T-cell (primary cell): ENCODE measurements around the gene TBXT. TPM values are rescaled to one million over a fixed set of nuclear protein-coding genes. Genes with fewer than 3 reads are reported as not detected.
"Not testable (repeated sequence)": the region's sequence is repeated elsewhere in the genome, so short reads cannot be mapped to it uniquely, and the experiment has no call there.

Experiments used
- ATAC-seq, 4 experiments: fragments of 200-7000 bp in 3 of 4; fragments of 150-1000 bp in 1 of 4; cut with Tn5 transposase; replicated peaks in 1 of 4; 1 replicate in 3 of 4; 2 replicates in 1 of 4; pipeline ENCODE4 v1.10.0; 2021; ENCODE audit warnings: moderate library complexity in 3 of 4, mild to moderate bottlenecking in 2 of 4, moderate number of reproducible peaks in 1 of 4
- CTCF ChIA-PET, 2 donors: fragments of 300-600 bp; sonication (Branson Sonifier 250); formaldehyde crosslinking; loops; one replicate each; lab custom pipeline; 2022; ENCODE audit warnings: antibody characterized with exemption in 2 of 2; lab: Charles Lee
- POLR2A ChIA-PET, 2 donors: fragments of 300-600 bp; sonication (Branson Sonifier 250); formaldehyde crosslinking; loops; one replicate each; lab custom pipeline; 2022; ENCODE audit warnings: antibody characterized with exemption in 2 of 2; lab: Charles Lee
- DNase-seq, 35 experiments: peaks; one replicate each; pipeline versions ENCODE4 v3.0.0 to v3.0.0-alpha.2; 2013 to 2023
- H3K27ac ChIP-seq: one replicate; pipeline ENCODE4 v1.5.1; 2013; ENCODE audit warnings: low read length
- H3K27me3 ChIP-seq, 2 experiments: replicated peaks in 1 of 2; 1 replicate in 1 of 2; 2 replicates in 1 of 2; pipeline versions ENCODE4 v1.6.1 to v1.7.0; 2013; ENCODE audit warnings: low read length in 1 of 2, mixed read lengths in 1 of 2; ENCODE audit not compliant: control insufficient read depth in 2 of 2, insufficient read depth in 2 of 2; ENCODE audit errors: extremely low read depth in 1 of 2
- H3K36me3 ChIP-seq, 2 donors: 1 replicate in 1 of 2; 2 replicates in 1 of 2; pipeline versions ENCODE4 v1.6.1 to v1.7.0; 2013; ENCODE audit warnings: low read length in 1 of 2; ENCODE audit not compliant: control insufficient read depth in 2 of 2, insufficient read depth in 1 of 2; ENCODE audit errors: extremely low read depth in 1 of 2
- H3K4me1 ChIP-seq, 2 experiments: 1 replicate in 1 of 2; 2 replicates in 1 of 2; pipeline versions ENCODE4 v1.6.1 to v1.7.0; 2013; ENCODE audit warnings: low read length in 2 of 2, mixed read lengths in 1 of 2; ENCODE audit not compliant: insufficient read depth in 2 of 2, control insufficient read depth in 1 of 2; ENCODE audit errors: extremely low read depth in 1 of 2
- H3K4me3 ChIP-seq, 2 donors: 1 replicate in 1 of 2; 2 replicates in 1 of 2; pipeline versions ENCODE4 v1.5.1 to v1.7.0; 2013; ENCODE audit warnings: mild to moderate bottlenecking in 2 of 2, low read length in 1 of 2, moderate library complexity in 1 of 2; ENCODE audit not compliant: control insufficient read depth in 1 of 2; ENCODE audit errors: extremely low read depth in 1 of 2
- H3K9me3 ChIP-seq: 2 replicates; pipeline ENCODE4 v1.7.0; 2013
- H3K27ac Mint-ChIP-seq, 2 donors: one replicate each; pipeline ENCODE4 v1.8.0; 2020 to 2021; ENCODE audit warnings: mild to moderate bottlenecking in 2 of 2, mixed read lengths in 2 of 2
- H3K27me3 Mint-ChIP-seq, 2 donors: one replicate each; pipeline ENCODE4 v1.8.0; 2021 to 2022; ENCODE audit warnings: mixed read lengths in 2 of 2
- H3K36me3 Mint-ChIP-seq: one replicate; pipeline ENCODE4 v1.8.0; 2021; ENCODE audit warnings: mixed read lengths
- H3K4me1 Mint-ChIP-seq, 3 donors: one replicate each; pipeline ENCODE4 v1.8.0; 2020 to 2022; ENCODE audit warnings: mixed read lengths in 3 of 3, mild to moderate bottlenecking in 1 of 3
- H3K4me3 Mint-ChIP-seq, 3 donors: one replicate each; pipeline ENCODE4 v1.8.0; 2020 to 2022; ENCODE audit warnings: mild to moderate bottlenecking in 3 of 3, mixed read lengths in 3 of 3, moderate library complexity in 3 of 3
- H3K9me3 Mint-ChIP-seq, 3 donors: one replicate each; pipeline ENCODE4 v1.8.0; 2020 to 2022; ENCODE audit warnings: mixed read lengths in 3 of 3
- WGBS: methylation state at CpG from one replicate; pipeline ENCODE4 v1.1.5; 2013; ENCODE audit warnings: missing lambda C conversion rate; ENCODE audit not compliant: insufficient coverage; 5-methylcytosine and 5-hydroxymethylcytosine counted together
- total RNA-seq, 35 experiments: library from RNA in 6 of 35; stranded (reverse) in 6 of 35; fragments of 120-200 nt in 1 of 35; gene quantifications; one replicate each; pipeline versions ENCODE4 v1.2.1 to v1.2.4 and lab custom pipeline; 2013 to 2026

The TBXT gene
- total RNA-seq, 5 donors from 2014 or later (not counting 1 experiment from before 2014, with no cell fraction given), result not detected

DNA sequence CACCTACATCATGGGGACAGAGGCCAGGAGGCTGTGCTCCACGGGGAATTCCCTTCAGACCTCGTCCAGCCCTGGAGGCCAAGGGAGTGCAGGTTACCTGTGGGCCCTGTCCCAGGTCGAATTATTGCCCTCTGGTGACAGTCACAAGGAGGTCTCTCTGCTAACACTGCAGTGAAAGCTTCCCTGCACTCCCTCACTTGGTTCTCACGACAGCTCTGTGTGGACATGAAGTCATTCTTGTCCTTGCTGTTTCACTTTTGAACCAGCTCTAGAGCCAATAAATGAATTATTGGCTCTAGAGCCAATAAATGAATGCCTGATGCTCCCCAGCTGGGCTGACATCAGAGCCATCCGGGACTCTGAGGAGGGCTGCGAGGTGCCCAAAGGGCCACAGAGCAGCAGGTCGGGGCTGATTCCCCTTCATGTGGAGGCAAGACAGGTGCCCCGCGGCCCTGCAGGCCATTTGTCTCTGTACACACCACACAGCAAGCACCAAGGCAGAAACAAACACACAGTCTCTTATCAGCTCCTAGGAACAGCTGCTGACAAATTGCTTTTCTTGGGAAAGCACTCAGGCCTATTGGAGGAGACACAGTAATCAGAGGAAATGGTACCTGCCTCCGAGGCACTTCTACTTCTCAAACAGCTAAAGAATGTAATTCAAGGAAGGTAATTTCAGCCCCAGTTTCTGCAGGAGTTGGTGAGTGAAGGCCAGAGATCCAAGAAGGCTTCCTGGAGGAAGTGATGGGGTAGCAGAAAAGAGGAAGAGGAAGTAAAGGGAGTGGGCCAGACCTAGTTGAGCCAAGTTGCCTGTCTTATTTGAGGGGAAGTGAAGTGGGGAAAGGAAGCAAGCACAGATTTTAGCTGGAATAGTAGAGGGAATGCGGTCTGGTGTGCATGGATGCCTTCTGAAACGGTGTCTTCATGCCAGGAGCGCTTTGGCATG lies 27.5 kb upstream of the TBXT start:
- H3K4me3 Mint-ChIP-seq, result no peak overlapping the region
- H3K4me1 Mint-ChIP-seq, result no peaks in the 10 kb centered on the region
- DNase-seq (no peak), ATAC-seq (no peak)
- 73% methylated on average over 10 of the region's 13 CpGs for WGBS
- ChIA-PET CTCF (no interaction called here), POLR2A (no interaction called here)
- Histone ChIP-seq H3K9me3 (no peaks in the 10 kb centered on the region), H3K4me1 (no peaks in the 10 kb centered on the region), H3K4me3 (no peak overlapping the region), H3K27me3 (peaks cover 0 to 17% of the 10 kb centered on the region in 2 experiments), H3K36me3 (no peaks in the 10 kb centered on the region), H3K27ac (no peak overlapping the region)
- no peaks in the 10 kb centered on the region for H3K36me3 Mint-ChIP-seq
- no peaks in the 10 kb centered on the region for H3K9me3 Mint-ChIP-seq
- peaks cover 0 to 6% of the 10 kb centered on the region in 2 donors for H3K27me3 Mint-ChIP-seq
- H3K27ac Mint-ChIP-seq, result no peak overlapping the region

DNA sequence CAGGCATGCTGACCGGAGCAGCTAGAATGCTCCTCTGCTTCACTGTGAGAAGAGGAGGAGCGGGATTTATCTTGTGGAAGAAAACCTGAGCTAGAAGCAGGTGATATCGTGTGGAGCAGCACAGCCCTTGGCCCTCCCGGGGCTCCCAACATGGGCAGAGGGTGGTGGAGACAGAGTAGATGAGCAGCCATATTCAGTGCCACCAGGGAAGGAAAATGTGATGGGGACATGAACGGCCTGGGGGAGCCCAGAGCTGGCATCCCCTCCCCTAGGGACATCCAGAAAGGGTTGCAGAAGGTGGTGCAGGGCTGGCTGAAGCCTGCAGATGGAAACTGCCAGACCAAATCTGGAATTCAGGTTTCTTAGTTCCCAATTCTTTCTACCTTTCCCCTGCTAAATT lies 24.9 kb upstream of the TBXT start:
- Mint-ChIP-seq H3K4me3 (no peak overlapping the region), H3K36me3 (no peaks in the 10 kb centered on the region), H3K4me1 (no peaks in the 10 kb centered on the region), H3K27ac (no peak overlapping the region), H3K9me3 (no peaks in the 10 kb centered on the region), H3K27me3 (no peaks in the 10 kb centered on the region)
- no peak for ATAC-seq
- ChIA-PET CTCF (interaction anchor here in 1 of 2 donors (0.7 kb wide), 1 partner anchor 25 kb away, joined by 6 read pairs; the partner anchor contains the start of gene TBXT), POLR2A (no interaction called here)
- H3K36me3 ChIP-seq, result no peaks in the 10 kb centered on the region
- no peak overlapping the region for H3K27ac ChIP-seq
- 86% methylated on average over 2 of the region's 5 CpGs for WGBS
- H3K4me1 ChIP-seq, result no peaks in the 10 kb centered on the region
- H3K27me3 ChIP-seq, result peaks cover 0 to 21% of the 10 kb centered on the region in 2 experiments
- no peak for DNase-seq
- H3K9me3 ChIP-seq, result no peaks in the 10 kb centered on the region
- H3K4me3 ChIP-seq, result no peak overlapping the region

GRCh38 chr6:166192136-166192535 lies 24.5 kb upstream of the TBXT start:
- CTCF ChIA-PET, result no interaction called here
- Histone ChIP-seq H3K36me3 (no peaks in the 10 kb centered on the region), H3K27me3 (peaks cover 0 to 16% of the 10 kb centered on the region in 2 experiments), H3K4me3 (no peak overlapping the region), H3K9me3 (no peaks in the 10 kb centered on the region), H3K27ac (no peak overlapping the region), H3K4me1 (no peaks in the 10 kb centered on the region)
- no peak for ATAC-seq
- DNase-seq, result no peak
- Mint-ChIP-seq H3K27me3 (peaks cover 0 to 2% of the 10 kb centered on the region in 2 donors), H3K4me1 (no peaks in the 10 kb centered on the region), H3K36me3 (no peaks in the 10 kb centered on the region), H3K4me3 (no peak overlapping the region), H3K9me3 (peaks cover 0 to 2% (median 1%) of the 10 kb centered on the region in 3 donors), H3K27ac (no peak overlapping the region)
- POLR2A ChIA-PET, result no interaction called here
- 93% methylated on average over 3 of the region's 10 CpGs for WGBS

- no CpG with 5 or more reads among the region's 6 CpGs for WGBS
- H3K36me3 Mint-ChIP-seq, result no peaks in the 10 kb centered on the region
- H3K9me3 ChIP-seq, result no peaks in the 10 kb centered on the region
- DNase-seq (no peak), ATAC-seq (no peak)
- no peaks in the 10 kb centered on the region for H3K36me3 ChIP-seq
- ChIA-PET CTCF (no interaction called here), POLR2A (no interaction called here)
- peaks cover 0 to 7% of the 10 kb centered on the region in 2 experiments for H3K27me3 ChIP-seq
- H3K4me1 Mint-ChIP-seq, result no peaks in the 10 kb centered on the region
- no peaks in the 10 kb centered on the region for H3K4me1 ChIP-seq
- H3K4me3 Mint-ChIP-seq, result no peak overlapping the region
- H3K27ac Mint-ChIP-seq, result no peak overlapping the region
- H3K4me3 ChIP-seq, result no peak overlapping the region
- peaks cover 15 to 18% of the 10 kb centered on the region in 2 donors for H3K27me3 Mint-ChIP-seq
- H3K9me3 Mint-ChIP-seq, result peaks cover 0 to 4% (median 0%) of the 10 kb centered on the region in 3 donors
- no peak overlapping the region for H3K27ac ChIP-seq
Measured at GRCh38 chr6:166179704-166180103, 12.1 kb upstream of the TBXT start.

DNA sequence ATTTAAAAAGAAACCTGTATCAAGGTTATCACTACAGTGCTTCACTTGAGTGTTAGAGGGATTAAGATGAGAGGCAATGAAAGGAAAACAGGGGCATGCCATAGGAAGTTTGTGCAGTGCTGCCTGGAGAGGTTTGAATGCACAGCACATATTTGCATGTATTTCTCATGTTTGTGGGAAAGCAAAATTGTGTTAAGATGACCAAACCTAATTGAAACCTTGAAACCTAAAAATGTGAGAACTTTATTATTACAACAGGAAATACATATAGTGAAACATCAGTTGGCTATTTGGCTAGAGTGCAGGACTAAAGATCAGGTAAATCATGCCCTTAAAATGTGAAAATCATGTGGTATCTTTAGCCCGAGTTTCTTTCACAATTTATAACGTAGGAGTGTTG lies 8.5 kb upstream of the TBXT start:
- ChIA-PET CTCF (no interaction called here), POLR2A (no interaction called here)
- WGBS, result 100% methylated on average over 1 of the region's 2 CpGs
- ATAC-seq (no peak), DNase-seq (no peak)
- no peaks in the 10 kb centered on the region for H3K9me3 ChIP-seq
- H3K27ac ChIP-seq, result no peak overlapping the region
- no peak overlapping the region for H3K4me3 ChIP-seq
- H3K4me1 ChIP-seq, result peaks cover 6 to 11% of the 10 kb centered on the region in 2 experiments
- H3K4me1 Mint-ChIP-seq, result no peaks in the 10 kb centered on the region
- H3K9me3 Mint-ChIP-seq, result no peaks in the 10 kb centered on the region
- H3K27me3 ChIP-seq, result peaks cover 2 to 13% of the 10 kb centered on the region in 2 experiments
- H3K27me3 Mint-ChIP-seq, result peaks cover 4% of the 10 kb centered on the region in 2 donors
- H3K36me3 Mint-ChIP-seq, result no peaks in the 10 kb centered on the region
- H3K36me3 ChIP-seq, result no peaks in the 10 kb centered on the region
- no peak overlapping the region for H3K27ac Mint-ChIP-seq
- no peak overlapping the region for H3K4me3 Mint-ChIP-seq

GRCh38 chr6:166175093-166175492 lies 7.4 kb upstream of the TBXT start:
- CTCF ChIA-PET, result not testable (repeated sequence)
- H3K27me3 Mint-ChIP-seq, result peaks cover 8 to 12% of the 10 kb centered on the region in 2 donors

More at GRCh38 chr6:166175093-166175492, 7.4 kb upstream of the TBXT start:
- H3K4me3 Mint-ChIP-seq, DNase-seq, H3K9me3 ChIP-seq, H3K4me3 ChIP-seq, H3K36me3 ChIP-seq, H3K27ac Mint-ChIP-seq, H3K9me3 Mint-ChIP-seq, H3K36me3 Mint-ChIP-seq, H3K4me1 Mint-ChIP-seq, H3K27ac ChIP-seq, POLR2A ChIA-PET, ATAC-seq: not testable (repeated sequence)
- no CpG with 5 or more reads among the region's 3 CpGs for WGBS
- Histone ChIP-seq H3K27me3 (peaks cover 2 to 18% of the 10 kb centered on the region in 2 experiments), H3K4me1 (peaks cover 6 to 11% of the 10 kb centered on the region in 2 experiments)
